Activated naive CD8-positive, alpha-beta T cell treated with anti-CD3 and anti-CD28 coated beads, Interleukin-2, amount 10 ng/mL, durations not matched to agents 7 days and 5 days (primary cell): ENCODE measurements around the gene OVCH2. TPM values are rescaled to one million over a fixed set of nuclear protein-coding genes. Genes with fewer than 3 reads are reported as not detected.
"Not testable (repeated sequence)": the region's sequence is repeated elsewhere in the genome, so short reads cannot be mapped to it uniquely, and the experiment has no call there.

Source experiments
- ATAC-seq: fragments of 150-1000 bp; cut with Tn5 transposase; one replicate; pipeline ENCODE4 v1.10.0; 2021; ENCODE audit warnings: low read depth, moderate library complexity
- POLR2A ChIA-PET: fragments of 350-600 bp; sonication (Branson Sonifier 250); formaldehyde crosslinking; loops from one replicate; lab custom pipeline; 2021; ENCODE audit warnings: antibody characterized with exemption; lab: Charles Lee
- DNase-seq: peaks from one replicate; pipeline ENCODE4 v3.0.0; 2021
- H3K27ac Mint-ChIP-seq: one replicate; pipeline ENCODE4 v1.8.0; 2022; ENCODE audit warnings: mild to moderate bottlenecking, mixed read lengths
- H3K27me3 Mint-ChIP-seq: one replicate; pipeline ENCODE4 v1.8.0; 2022; ENCODE audit warnings: mild to moderate bottlenecking, moderate library complexity, mixed read lengths
- H3K36me3 Mint-ChIP-seq: one replicate; pipeline ENCODE4 v1.8.0; 2021; ENCODE audit warnings: mild to moderate bottlenecking, mixed read lengths
- H3K4me1 Mint-ChIP-seq: one replicate; pipeline ENCODE4 v1.8.0; 2021; ENCODE audit warnings: mixed read lengths
- H3K4me3 Mint-ChIP-seq: one replicate; pipeline ENCODE4 v1.8.0; 2022; ENCODE audit warnings: mild to moderate bottlenecking, moderate library complexity, mixed read lengths
- H3K9me3 Mint-ChIP-seq: one replicate; pipeline ENCODE4 v1.8.0; 2021; ENCODE audit warnings: mixed read lengths
- total RNA-seq, 2 experiments: library from RNA; stranded (reverse); gene quantifications; one replicate each; pipeline ENCODE4 v1.2.3, GENCODE V29; 2021

Gene OVCH2
- not detected for total RNA-seq

GRCh38 chr11:7706377-7706776, at the start of gene OVCH2:
OVCH2 (minus strand) TSS chr11:7706477; CDS start chr11:7706394, 83 bp downstream.
- Mint-ChIP-seq H3K4me3 (no peak within 1 kb of the TSS), H3K27me3 (peaks cover 12% of the 10 kb centered on the region), H3K9me3 (peaks cover 2% of the 10 kb centered on the region), H3K4me1 (no peaks in the 10 kb centered on the region), H3K27ac (no peak within 1 kb of the TSS), H3K36me3 (no peaks in the 10 kb centered on the region)
- no peak for ATAC-seq
- POLR2A ChIA-PET, result no interaction called here
- no peak for DNase-seq

GRCh38 chr11:7749456-7749855, 43.2 kb upstream of the OVCH2 start:
- Mint-ChIP-seq H3K27ac (no peak overlapping the region), H3K36me3 (no peaks in the 10 kb centered on the region), H3K4me3 (no peak overlapping the region), H3K4me1 (peaks cover 1% of the 10 kb centered on the region), H3K27me3 (no peaks in the 10 kb centered on the region), H3K9me3 (no peaks in the 10 kb centered on the region)
- ATAC-seq (no peak), DNase-seq (no peak)
- POLR2A ChIA-PET, result no interaction called here

- ATAC-seq, DNase-seq, H3K4me1 Mint-ChIP-seq, H3K27me3 Mint-ChIP-seq, H3K36me3 Mint-ChIP-seq, H3K9me3 Mint-ChIP-seq, POLR2A ChIA-PET, H3K4me3 Mint-ChIP-seq, H3K27ac Mint-ChIP-seq: not testable (repeated sequence)
Observed at GRCh38 chr11:7734767-7735166, 28.5 kb upstream of the OVCH2 start.

- Mint-ChIP-seq H3K36me3 (no peaks in the 10 kb centered on the region), H3K27ac (no peak overlapping the region), H3K9me3 (peaks cover 2% of the 10 kb centered on the region), H3K27me3 (peaks cover 6% of the 10 kb centered on the region), H3K4me3 (no peak overlapping the region), H3K4me1 (no peaks in the 10 kb centered on the region)
- ATAC-seq, result no peak
- DNase-seq, result no peak
- POLR2A ChIA-PET, result no interaction called here
Observed at GRCh38 chr11:7714786-7715185, 8.5 kb upstream of the OVCH2 start.

- Mint-ChIP-seq H3K4me1 (no peaks in the 10 kb centered on the region), H3K27ac (no peak overlapping the region), H3K36me3 (no peaks in the 10 kb centered on the region), H3K4me3 (no peak overlapping the region), H3K27me3 (peaks cover 12% of the 10 kb centered on the region), H3K9me3 (no peaks in the 10 kb centered on the region)
- POLR2A ChIA-PET, result no interaction called here
- DNase-seq (no peak), ATAC-seq (no peak)
Observed at GRCh38 chr11:7703740-7704139, 2.5 kb downstream of the OVCH2 start.

GRCh38 chr11:7696424-7696823, 9.9 kb downstream of the OVCH2 start:
- Mint-ChIP-seq H3K4me1 (peaks cover 1% of the 10 kb centered on the region), H3K36me3 (no peaks in the 10 kb centered on the region), H3K27ac (no peak overlapping the region), H3K27me3 (peaks cover 36% of the 10 kb centered on the region), H3K4me3 (no peak overlapping the region), H3K9me3 (no peaks in the 10 kb centered on the region)
- POLR2A ChIA-PET, result no interaction called here
- DNase-seq (no peak), ATAC-seq (no peak)

GRCh38 chr11:7694235-7694634, 12.0 kb downstream of the OVCH2 start:
- H3K9me3 Mint-ChIP-seq, result no peaks in the 10 kb centered on the region
- ATAC-seq (no peak), DNase-seq (no peak)
- no peak overlapping the region for H3K27ac Mint-ChIP-seq
- peaks cover 1% of the 10 kb centered on the region for H3K4me1 Mint-ChIP-seq
- H3K27me3 Mint-ChIP-seq, result peaks cover 43% of the 10 kb centered on the region
- POLR2A ChIA-PET, result no interaction called here
- no peaks in the 10 kb centered on the region for H3K36me3 Mint-ChIP-seq
- no peak overlapping the region for H3K4me3 Mint-ChIP-seq

GRCh38 chr11:7692426-7692825, 13.9 kb downstream of the OVCH2 start:
- DNase-seq, result no peak
- Mint-ChIP-seq H3K9me3 (no peaks in the 10 kb centered on the region), H3K4me1 (peaks cover 1% of the 10 kb centered on the region), H3K27ac (no peak overlapping the region), H3K27me3 (peaks cover 40% of the 10 kb centered on the region), H3K4me3 (no peak overlapping the region), H3K36me3 (no peaks in the 10 kb centered on the region)
- ATAC-seq, result no peak
- POLR2A ChIA-PET, result no interaction called here

GRCh38 chr11:7691759-7692350, 14.4 kb downstream of the OVCH2 start:
- Mint-ChIP-seq H3K9me3 (no peaks in the 10 kb centered on the region), H3K4me3 (no peak overlapping the region), H3K27ac (no peak overlapping the region), H3K36me3 (no peaks in the 10 kb centered on the region), H3K4me1 (peaks cover 1% of the 10 kb centered on the region), H3K27me3 (peaks cover 40% of the 10 kb centered on the region)
- no peak for DNase-seq
- POLR2A ChIA-PET, result no interaction called here
- ATAC-seq, result no peak

GRCh38 chr11:7690648-7691047, 15.6 kb downstream of the OVCH2 start:
- no peak overlapping the region for H3K4me3 Mint-ChIP-seq
- no peak overlapping the region for H3K27ac Mint-ChIP-seq
- H3K4me1 Mint-ChIP-seq, result peaks cover 1% of the 10 kb centered on the region
- H3K36me3 Mint-ChIP-seq, result no peaks in the 10 kb centered on the region
- POLR2A ChIA-PET, result no interaction called here
- no peak for DNase-seq
- no peaks in the 10 kb centered on the region for H3K9me3 Mint-ChIP-seq
- peaks cover 40% of the 10 kb centered on the region for H3K27me3 Mint-ChIP-seq
- no peak for ATAC-seq

GRCh38 chr11:7689239-7689638, 17.0 kb downstream of the OVCH2 start:
- DNase-seq, result no peak
- H3K9me3 Mint-ChIP-seq, result no peaks in the 10 kb centered on the region
- no peak overlapping the region for H3K4me3 Mint-ChIP-seq
- POLR2A ChIA-PET, result no interaction called here
- H3K27ac Mint-ChIP-seq, result no peak overlapping the region
- H3K36me3 Mint-ChIP-seq, result no peaks in the 10 kb centered on the region
- peaks cover under 1% of the 10 kb centered on the region for H3K4me1 Mint-ChIP-seq
- no peak for ATAC-seq
- H3K27me3 Mint-ChIP-seq, result peaks cover 40% of the 10 kb centered on the region

GRCh38 chr11:7688238-7688826, 17.9 kb downstream of the OVCH2 start:
- POLR2A ChIA-PET, result no interaction called here
- H3K9me3 Mint-ChIP-seq, result no peaks in the 10 kb centered on the region
- no peak overlapping the region for H3K27ac Mint-ChIP-seq
- H3K4me3 Mint-ChIP-seq, result no peak overlapping the region
- H3K36me3 Mint-ChIP-seq, result no peaks in the 10 kb centered on the region
- no peaks in the 10 kb centered on the region for H3K4me1 Mint-ChIP-seq
- ATAC-seq (no peak), DNase-seq (no peak)
- H3K27me3 Mint-ChIP-seq, result peaks cover 30% of the 10 kb centered on the region

- no peaks in the 10 kb centered on the region for H3K36me3 Mint-ChIP-seq
- POLR2A ChIA-PET, result no interaction called here
- H3K9me3 Mint-ChIP-seq, result no peaks in the 10 kb centered on the region
- H3K4me3 Mint-ChIP-seq, result no peak overlapping the region
- no peak overlapping the region for H3K27ac Mint-ChIP-seq
- H3K4me1 Mint-ChIP-seq, result no peaks in the 10 kb centered on the region
- no peak for ATAC-seq
- peaks cover 23% of the 10 kb centered on the region for H3K27me3 Mint-ChIP-seq
- DNase-seq, result no peak
Observed at GRCh38 chr11:7687386-7687785, 18.9 kb downstream of the OVCH2 start.

GRCh38 chr11:7686761-7687160, 19.5 kb downstream of the OVCH2 start:
- ATAC-seq (no peak), DNase-seq (no peak)
- no peaks in the 10 kb centered on the region for H3K36me3 Mint-ChIP-seq
- H3K27ac Mint-ChIP-seq, result no peak overlapping the region
- POLR2A ChIA-PET, result no interaction called here
- peaks cover 22% of the 10 kb centered on the region for H3K27me3 Mint-ChIP-seq
- no peaks in the 10 kb centered on the region for H3K9me3 Mint-ChIP-seq
- H3K4me3 Mint-ChIP-seq, result no peak overlapping the region
- H3K4me1 Mint-ChIP-seq, result no peaks in the 10 kb centered on the region
